Stimulated activated CD4-positive, alpha-beta T cell treated with anti-CD3 and anti-CD28 coated beads, Interleukin-1b, Interleukin-23, amount 100 ng/mL, for 48 hours (primary cell): ENCODE measurements around the gene AGPAT4.
"Not testable (repeated sequence)": the region's sequence is repeated elsewhere in the genome, so short reads cannot be mapped to it uniquely, and the experiment has no call there.

Experiments used
- DNase-seq: peaks from one replicate; pipeline ENCODE4 v3.0.0-alpha.2; 2020

The AGPAT4 gene

DNA sequence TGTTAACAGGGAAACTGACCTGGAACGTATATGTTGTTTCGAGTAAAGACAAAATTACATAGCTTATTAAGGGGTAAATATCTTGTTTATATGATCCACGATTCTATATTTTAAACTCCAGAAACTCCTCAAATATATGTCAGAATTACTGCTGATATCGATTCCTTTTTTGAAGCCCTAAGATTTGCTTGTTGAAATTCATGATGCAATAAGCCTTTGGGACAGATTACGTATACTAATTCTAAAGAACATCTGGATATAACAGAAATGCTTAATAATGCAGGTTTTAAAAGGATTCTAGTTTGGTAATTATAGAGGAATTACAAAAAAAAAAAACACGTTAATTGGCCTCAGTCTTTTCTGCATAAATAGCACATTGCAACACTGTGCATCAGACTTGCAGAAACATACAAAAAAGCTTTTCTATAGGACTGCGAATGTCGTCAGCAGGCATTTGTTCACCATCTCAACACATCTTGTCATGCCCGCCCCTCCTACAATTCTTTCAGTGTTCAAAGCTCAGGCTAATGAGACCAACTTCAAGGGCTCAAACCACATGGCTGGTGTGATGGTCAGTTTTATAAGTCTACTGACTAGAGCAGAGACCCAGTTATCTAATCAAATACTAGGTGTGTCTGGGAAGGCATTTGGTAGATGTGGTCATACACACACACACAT, 74.9 kb downstream of the AGPAT4 start:
- DNase-seq: no peak

DNA sequence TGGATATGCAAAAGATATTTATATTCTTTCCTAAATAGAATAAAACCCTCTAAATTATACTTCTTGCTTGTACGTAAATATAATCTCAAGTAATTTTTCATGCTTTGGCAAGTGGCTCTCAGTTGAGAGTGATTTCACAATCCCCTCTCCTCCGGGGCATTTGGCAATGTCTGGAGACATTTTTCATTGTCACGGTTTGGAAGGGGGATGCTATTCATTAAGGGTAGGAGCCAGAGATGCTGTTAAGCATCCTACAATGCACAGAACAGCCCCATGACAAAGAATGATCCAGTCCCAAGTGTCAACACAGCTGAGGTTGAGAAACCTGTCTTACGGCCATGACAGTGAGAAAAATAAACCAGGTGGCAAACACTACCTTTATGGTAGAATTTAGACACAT, 75.7 kb downstream of the AGPAT4 start:
- DNase-seq: no peak

DNA sequence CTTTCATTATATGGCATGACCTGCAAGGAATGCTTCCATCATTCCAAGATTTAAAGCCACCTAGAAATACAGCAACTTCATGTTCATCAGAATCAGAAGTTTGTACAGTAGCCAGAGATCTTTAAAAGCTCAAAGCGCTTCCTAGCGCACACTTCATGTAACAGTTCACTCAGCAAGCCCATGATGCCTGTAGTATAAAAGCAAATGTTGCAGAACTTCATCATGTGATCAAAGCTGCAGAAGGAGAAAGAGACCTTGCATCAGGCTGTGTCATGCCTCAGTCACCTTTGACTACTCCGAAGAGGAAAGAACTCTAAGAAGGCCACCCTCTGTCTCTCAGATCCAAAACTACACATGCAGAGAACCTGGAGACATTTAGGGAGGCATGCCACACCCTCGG, 78.5 kb downstream of the AGPAT4 start:
- no peak for DNase-seq

DNA sequence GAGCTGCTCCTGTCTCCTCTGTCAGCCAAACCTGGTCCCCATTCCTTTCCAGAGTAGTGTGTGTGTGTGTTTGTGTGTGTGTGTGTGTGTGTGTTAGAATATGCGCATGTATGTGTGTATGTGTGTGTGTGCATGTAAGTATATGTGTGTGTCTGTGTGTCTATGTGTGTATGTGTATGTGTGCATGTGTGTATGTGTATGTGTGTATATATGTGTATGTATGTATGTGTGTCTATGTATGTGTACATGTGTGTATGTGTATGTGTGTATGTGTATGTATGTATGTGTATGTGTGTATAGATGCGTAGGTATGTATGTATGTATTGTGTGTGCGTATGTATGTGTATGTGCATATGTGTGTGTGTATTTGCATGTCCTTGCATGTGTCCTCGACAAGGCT, 79.5 kb downstream of the AGPAT4 start:
- DNase-seq: no peak

DNA sequence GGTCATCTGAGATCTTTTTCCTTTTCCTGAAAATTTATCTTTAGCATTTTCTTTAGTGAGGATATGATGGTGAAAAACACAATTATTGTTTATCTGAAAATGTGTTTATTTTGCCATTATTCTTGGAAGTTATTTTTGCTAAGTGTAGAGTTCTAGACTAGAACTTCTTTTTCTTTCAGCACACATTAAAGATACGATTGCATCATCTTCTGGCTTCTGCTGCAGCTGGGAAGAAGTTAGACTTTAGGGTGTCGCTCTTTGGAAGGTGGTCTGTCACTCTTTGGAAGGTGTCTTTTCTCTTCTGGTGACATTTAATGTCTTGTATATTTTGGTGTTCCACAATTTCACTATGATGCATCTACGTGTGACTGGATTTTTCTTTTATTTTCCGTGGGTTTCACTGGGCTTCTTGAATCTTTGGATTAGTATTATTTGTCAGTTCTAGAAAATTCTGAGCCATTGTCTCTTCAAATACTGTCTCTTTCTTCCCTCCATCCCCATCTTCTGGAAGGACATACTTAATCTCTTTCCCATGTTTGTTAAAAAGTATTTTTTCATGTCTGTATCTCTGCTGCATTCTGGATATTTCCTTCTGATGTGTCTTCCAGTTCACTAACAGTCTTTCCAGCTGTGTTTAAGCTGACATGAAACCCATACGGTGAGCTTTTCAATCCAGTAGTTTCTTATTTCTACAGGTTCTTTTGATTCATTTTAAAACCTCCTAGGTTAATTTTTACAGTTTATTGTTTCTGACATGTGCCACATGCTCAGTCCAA, 81.0 kb downstream of the AGPAT4 start:
- no peak for DNase-seq

DNA sequence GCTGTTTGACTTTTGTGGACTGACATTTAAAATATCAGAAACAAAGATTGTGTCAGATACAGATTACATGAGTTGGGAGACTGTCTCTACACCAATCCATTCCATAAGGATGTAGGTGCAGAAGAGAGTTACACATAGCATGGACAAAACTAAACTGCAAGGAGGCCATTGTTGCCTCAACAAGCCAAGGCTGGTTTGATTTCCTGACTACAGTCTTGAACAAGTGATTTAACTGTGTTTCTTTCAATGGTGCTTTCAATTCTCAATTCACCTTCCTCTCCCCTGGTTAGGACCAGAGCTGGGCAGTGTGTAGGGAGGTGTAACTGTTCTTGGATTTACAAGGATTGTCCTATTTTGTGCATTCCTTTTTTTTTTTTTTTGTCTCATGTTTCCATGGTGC, 82.2 kb downstream of the AGPAT4 start:
- no peak for DNase-seq

DNA sequence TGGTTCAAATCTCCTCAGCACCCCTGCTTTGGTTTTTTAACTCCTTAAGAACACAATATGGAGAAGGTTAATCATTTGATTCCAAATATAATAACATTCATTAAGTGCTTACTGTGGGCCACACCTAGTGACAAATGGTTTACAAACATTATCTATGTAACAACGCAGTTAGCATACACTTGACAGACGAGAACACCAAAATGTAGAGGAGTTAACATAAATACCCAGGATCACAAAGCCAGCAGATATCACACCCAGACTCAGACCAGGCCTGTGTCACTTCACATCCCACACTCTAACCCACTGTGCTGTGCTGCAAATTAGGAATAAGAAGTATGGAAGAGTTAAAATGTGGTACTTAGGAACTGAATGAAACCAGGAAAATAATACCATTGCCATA, 82.9 kb downstream of the AGPAT4 start:
- DNase-seq: no peak

DNA sequence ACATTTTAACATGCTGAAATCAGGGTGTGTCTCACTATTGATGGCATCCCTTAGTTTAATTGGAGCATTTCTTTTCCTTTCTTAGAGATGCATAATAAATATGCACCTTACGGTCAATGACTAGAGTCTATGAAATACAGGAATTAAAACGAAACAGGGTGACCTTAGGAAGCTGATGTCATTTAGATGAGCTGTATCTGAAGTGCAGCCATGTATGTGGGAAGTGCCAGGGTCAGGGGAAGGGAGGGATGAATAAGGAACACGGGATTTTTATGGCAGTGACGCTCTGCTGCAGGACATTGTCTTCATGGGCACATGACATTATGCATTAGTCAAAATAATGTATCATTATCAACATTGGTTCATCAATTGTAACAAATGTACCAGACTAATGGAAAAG, 84.0 kb downstream of the AGPAT4 start:
- DNase-seq: no peak

DNA sequence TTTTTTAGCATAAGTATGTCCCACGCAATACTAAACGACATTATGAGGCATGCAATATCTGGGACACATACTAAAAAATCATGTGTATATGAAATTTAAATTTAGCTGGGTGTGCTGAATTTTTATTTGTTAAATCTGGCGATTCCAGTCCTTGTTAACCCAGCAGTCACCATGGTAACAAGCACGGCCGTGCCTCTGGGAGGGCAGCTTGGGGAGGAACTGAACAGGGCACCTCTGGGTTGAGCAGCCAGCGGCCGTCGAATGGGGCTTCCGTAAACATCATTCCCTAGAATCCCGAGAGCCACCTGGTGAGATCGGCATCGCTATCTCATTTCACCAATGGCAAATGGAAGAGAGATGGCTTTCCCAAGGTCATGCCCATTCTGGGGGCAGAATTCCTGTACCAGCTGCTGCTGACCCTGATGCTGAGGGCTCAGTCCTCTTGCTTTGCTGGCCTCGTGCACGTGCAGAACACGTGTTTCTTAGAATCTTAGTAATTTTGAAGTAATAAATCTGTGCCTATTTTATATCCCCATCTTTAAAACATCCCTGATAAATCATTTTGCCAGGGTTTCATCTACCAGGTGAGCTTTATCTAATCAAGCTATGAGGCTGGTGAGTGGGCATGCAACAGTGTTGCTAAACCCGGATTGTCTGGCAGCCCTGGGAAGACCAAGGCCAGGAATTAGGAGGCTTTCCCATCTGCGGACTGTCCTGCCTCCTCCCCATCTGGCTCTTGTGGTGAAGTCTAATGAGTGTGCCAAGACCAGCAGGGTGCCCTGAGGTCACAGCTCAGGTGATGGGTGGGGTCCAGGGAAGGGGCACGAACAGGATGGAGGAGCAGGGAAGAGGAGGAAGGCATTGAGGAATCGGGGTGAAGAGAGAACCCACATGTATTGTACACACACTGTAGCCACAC, 85.1 kb downstream of the AGPAT4 start:
- DNase-seq: no peak

DNA sequence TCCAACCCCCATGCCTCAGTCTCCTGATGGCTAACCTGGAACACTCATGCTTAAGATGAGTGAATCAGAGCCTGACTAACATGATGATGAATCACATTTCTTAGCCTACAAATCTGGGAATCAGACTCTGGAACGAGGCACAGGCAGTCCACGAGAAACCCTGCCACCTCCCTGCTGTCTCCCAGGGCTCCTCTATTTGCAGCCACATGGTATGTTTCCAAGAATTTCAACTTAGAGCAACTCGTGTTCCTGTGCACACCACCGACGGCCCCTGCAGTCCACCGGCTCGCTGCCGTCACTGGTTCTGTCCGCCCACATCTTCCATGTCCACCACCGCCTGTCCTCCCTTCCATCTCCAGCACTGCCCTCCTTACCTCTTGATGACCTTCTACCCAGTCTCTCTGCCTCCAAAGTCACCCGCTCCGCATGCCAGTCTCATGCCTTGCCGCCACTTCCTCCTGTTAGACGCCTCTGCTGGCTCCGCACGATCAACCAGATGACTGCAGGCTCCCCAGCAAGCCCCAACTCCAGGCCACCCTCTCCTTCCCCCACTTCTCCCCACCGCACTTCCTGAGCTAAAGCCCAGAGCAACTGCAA, 87.6 kb downstream of the AGPAT4 start:
- DNase-seq: no peak

DNA sequence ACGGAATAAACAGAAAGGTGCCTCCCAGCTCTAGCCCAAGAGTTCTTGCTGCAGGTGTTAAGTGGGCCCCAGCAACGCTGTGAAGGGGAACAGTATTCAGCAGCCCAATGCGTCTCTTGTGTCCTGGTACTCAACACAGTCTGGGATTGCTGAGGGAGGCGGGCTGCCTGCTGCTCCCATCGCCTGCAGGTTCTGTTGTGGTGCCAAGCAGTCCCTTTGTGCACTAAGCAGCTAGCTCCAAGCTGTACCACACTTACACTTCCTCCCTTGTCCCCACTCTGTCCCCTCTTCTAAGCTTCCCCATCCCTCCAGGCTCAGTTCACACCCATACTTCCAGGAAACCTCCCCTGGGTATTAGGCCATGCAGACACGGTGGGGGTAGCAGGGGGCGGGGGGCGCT, 92.7 kb downstream of the AGPAT4 start:
- DNase-seq: no peak

DNA sequence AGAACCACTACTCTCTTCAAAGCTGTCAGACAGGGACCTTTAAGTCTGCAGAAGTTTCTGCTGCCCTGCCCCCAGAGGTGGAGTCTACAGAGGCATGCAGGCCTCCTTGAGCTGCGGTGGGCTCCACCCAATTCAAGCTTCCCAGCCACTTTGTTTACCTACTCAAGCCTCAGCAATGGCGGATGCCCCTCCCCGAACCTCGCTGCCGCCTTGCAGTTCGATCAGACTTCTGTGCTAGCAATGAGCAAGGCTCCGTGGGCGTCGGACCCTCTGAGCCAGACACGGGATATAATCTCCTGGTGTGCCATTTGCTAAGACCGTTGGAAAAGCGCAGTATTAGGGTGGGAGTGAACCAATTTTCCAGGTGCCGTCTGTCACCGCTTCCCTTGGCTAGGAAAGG, 95.7 kb downstream of the AGPAT4 start:
- not testable (repeated sequence) for DNase-seq

DNA sequence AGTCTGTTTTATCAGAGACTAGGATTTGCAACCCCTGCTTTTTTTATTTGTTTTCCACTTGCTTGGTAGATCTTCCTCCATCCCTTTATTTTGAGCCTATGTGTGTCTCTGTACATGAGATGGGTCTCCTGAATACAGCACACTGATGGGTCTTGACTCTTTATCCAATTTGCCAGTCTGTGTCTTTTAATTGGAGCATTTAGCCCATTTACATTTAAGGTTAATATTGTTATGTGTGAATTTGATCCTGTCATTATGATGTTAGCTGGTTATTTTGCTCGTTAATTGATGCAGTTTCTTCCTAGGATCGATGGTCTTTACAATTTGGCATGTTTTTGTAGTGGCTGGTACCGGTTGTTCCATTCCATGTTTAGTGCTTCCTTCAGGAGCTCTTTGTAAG, 97.4 kb downstream of the AGPAT4 start:
- DNase-seq: not testable (repeated sequence)

DNA sequence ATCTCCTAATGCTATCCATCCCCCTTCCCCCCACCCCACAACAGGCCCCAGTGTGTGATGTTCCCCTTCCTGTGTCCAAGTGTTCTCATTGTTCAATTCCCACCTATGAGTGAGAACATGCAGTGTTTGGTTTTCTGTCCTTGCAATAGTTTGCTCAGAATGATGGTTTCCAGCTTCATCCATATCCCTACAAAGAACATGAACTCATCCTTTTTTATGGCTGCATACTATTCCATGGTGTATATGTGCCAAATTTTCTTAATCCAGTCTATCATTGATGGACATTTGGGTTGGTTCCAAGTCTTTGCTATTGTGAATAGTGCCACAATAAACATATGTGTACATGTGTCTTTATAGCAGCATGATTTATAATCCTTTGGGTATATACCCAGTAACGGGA, 101.1 kb downstream of the AGPAT4 start:
- not testable (repeated sequence) for DNase-seq

DNA sequence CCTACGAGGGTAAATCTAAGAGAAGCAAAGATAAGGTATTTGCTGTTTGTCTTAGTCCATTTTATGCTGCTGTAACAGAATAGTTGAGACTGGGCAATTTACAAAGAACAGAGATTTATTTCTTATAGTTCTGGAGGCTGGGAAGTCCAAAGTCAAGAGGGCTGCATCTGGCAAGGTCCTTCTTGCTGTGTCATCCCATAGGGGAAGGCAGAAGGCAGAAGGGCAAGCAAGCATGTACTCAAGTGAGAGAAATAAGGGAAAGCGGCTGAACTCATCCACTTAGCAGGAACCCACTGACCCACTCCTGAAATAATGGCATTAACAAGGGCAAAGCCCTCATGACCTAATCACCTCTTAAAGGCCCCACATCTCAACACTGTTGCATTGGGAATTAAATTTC, 102.7 kb downstream of the AGPAT4 start:
- DNase-seq: no peak

DNA sequence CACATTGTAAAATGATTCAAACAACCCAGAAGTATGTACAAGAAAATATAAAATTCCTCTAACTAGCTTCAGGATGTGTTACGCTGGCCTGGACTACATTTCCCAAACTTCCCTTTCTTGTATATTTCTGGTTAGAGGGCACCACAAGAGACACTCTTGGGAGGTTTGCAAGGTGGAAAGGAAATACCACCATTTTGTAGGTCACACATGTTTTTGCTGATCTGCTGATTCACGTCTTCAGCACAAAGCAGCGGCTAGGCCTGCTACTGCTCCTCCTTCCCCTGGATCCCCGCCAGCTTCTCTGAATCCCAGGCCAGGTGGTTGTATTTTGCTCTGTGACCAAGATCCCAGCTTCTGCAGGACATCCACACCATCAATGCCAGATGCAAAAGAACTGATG, 104.2 kb downstream of the AGPAT4 start:
- no peak for DNase-seq

DNA sequence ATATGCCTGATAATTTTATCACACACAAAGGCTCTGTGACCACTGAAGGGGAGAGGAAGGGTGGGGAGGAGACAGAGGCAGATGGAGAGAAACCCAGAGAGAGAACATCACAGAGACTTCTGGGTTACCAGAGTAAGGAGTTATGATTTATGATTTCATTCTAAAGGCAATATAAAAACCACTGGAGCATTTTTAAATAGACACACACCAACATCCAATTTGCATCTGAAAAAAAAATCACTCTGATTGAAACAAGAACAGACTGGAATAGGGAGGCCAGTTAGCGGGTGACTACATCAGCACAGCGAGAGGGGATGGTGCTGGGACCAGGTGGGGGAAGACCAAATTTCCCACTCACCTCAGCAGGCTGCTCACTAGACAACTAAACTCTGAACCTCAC, 104.8 kb downstream of the AGPAT4 start:
- DNase-seq: no peak

DNA sequence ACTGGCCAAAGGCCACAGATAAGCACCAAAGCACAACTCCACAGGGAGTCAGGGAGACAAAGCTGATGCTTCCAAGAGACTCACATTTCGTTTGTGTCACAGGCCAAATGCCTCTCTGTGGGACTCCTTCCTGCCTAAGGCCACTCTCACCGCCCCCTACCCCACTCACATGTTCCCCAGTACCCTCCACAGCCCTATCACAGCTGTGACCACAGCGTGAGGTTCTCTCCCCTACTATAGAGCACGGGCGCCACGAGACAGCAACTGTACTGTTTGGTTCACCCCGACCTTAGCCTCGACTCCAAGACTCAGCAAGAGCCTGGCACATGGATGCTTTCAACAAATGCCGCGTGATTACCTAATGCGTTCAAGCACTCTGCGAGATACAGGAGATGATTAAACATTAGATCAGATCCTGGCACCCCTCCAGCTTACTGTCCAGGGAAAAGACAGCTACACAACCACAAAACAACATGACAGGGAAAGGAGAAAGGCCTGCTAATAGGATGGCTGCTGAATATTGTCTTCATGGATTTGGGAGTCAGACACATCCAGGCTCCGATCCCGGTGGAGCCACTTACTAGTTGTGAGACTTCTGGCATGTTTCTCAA, 105.5 kb downstream of the AGPAT4 start:
- DNase-seq: no peak

DNA sequence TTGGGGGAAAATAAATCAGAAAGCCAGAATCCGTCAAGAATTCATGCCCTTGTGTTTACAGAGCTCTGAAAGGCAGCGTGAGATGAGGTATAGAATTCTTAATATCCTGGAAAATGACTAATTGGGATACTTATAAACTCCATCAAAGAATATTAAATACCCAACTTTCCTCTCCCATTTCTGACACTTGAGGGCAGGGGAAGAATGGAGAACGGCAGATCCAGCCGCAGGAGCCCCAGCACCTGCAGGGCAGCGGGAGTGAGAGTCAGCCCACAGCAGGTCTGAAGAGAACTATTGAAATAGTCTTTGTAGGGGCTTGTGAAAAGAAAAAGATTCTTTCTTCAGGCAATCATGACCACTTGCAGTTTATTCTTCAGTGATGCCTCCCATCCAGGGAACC, 107.2 kb downstream of the AGPAT4 start:
- no peak for DNase-seq

DNA sequence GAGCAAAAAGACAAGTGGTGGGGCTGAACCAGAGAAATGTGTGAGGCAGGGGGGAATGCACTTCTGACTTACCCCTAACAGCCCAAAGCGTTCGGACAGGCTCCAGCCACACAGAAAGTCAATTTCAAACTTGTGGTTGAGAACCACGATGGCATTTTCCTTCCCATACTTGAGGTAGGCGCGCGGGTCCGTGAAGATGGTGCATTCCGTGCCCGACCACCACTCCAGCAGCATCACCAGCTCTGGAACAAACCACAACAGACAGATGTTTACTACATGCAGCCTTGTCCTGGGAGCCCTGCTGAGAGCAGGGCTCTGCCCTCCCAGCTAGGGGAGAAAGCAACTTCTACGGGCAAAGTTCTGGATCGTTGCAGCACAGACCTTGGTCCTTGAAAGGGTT, 107.7 kb downstream of the AGPAT4 start:
- DNase-seq: no peak

DNA sequence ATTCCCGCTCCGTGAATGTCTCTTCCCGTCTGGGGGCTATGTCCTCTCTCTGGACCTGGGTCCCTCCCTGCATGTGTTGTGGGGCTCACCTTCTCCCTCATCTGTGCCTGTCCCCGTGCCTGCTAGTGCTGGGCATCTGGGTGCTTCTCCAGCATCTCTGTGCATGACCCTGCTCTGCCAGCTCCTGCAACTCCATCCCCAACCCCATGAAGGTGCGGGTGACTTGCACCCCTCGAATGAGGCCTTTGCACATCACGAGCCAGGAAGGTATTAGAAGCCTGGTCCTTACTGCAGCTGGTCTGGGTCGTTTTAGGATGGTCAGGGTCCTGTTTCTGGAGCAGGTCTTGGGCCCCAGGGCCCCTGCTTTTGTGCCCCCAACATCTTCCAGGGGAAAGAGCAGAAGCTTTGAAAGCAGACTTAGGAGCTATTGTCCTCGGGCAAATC, 109.7 kb downstream of the AGPAT4 start:
- no peak for DNase-seq

DNA sequence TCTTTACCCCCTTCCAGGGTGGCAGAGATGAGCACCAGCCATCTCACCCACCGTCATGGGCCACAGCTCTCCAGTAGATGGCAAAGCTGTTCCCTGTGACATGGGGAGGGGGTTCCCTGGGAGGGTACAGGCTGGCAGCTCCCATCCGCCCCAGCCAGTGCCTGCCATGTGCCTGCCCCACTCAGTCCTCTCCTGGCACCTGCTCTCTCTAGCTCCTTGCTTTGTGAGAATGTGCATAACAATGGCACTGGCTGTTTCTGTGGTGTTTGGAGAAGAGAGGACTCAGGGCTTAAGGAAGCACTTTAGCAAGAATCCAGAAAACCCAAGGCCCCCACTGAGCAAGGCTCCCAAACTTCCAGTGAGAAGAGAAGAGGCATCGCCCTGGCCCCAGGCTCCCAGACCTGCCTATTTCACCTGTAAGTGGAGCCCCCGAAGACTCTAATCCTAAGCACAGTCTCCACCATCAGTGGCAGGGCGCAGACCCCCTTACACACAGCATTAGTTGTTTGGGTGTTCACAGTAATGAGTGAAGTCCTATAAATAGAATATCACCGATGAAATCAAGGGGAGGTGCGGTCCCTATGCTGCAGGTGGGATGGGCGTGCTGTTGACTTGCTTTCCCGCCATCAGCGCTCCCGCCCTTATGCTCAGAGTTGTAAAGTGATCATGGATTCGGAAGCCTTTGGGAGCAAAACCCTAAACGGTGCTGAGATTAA, 110.2 kb downstream of the AGPAT4 start:
- no peak for DNase-seq
